ENCODE results near the gene PRTG. TPM values are rescaled to one million over a fixed set of nuclear protein-coding genes. Genes with fewer than 3 reads are reported as not detected.

PRTG gene
- total and polyA plus RNA-seq, 9 of the 15 experiments (the other 6 are each of a cell fraction or from before 2014, with no cell fraction given), result under 0.01 to 0.14 (median 0.06) TPM; not detected in 1

- TF ChIP-seq SIRT6 (IDR thresholded peaks at IDR 0.05; ENCODE audit: low read depth, low read length), result no peak
- TF ChIP-seq ZNF407 (IDR thresholded peaks at IDR 0.05; ENCODE audit: low read depth), result no peak
- no peak for TF ChIP-seq ZNF766 (CRISPR knock-in tag; conservative IDR thresholded peaks at IDR 0.05)
- no peak for TF ChIP-seq NR1H2 (CRISPR knock-in tag; IDR thresholded peaks at IDR 0.05)
- no peak for TF ChIP-seq MCM7 (IDR thresholded peaks at IDR 0.05)
- TF ChIP-seq ZNF561 (CRISPR knock-in tag; conservative IDR thresholded peaks at IDR 0.05), result no peak
- TF ChIP-seq ETV5 (CRISPR knock-in tag; IDR thresholded peaks at IDR 0.05; ENCODE audit: low read depth), result no peak
Measured at GRCh38 chr15:55606214-55606613, 136.7 kb downstream of the PRTG start (continued).

Data from K562 (cell line).